Astrocyte of the hippocampus (primary cell): ENCODE data around the gene SLC4A1.
A peak's percentile ranks its signal among the peaks of the same experiment; 100 is the strongest.

ENCODE experiments used
- DNase-seq: peaks from one replicate; pipeline ENCODE4 v3.0.0; 2011; ENCODE audit warnings: low read depth, low spot score

The SLC4A1 gene

DNA sequence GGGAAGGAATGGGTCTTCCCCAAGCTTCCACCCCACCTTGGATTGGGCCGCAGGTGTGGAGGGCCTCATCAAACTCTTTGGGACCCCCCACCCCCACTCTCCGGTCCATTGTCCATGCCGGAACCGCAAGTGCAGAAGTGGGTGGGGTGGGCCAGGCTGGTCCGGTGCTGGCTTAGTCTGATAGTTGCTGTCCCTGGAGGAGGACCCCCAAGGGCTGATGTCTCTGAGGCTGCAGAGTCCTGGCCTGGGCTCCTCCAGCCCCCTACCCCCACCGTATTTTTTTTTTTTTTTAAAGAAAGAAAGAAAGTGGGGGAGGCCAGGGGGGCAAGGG is 61.1 kb downstream of the SLC4A1 start:
- no peak for DNase-seq

DNA sequence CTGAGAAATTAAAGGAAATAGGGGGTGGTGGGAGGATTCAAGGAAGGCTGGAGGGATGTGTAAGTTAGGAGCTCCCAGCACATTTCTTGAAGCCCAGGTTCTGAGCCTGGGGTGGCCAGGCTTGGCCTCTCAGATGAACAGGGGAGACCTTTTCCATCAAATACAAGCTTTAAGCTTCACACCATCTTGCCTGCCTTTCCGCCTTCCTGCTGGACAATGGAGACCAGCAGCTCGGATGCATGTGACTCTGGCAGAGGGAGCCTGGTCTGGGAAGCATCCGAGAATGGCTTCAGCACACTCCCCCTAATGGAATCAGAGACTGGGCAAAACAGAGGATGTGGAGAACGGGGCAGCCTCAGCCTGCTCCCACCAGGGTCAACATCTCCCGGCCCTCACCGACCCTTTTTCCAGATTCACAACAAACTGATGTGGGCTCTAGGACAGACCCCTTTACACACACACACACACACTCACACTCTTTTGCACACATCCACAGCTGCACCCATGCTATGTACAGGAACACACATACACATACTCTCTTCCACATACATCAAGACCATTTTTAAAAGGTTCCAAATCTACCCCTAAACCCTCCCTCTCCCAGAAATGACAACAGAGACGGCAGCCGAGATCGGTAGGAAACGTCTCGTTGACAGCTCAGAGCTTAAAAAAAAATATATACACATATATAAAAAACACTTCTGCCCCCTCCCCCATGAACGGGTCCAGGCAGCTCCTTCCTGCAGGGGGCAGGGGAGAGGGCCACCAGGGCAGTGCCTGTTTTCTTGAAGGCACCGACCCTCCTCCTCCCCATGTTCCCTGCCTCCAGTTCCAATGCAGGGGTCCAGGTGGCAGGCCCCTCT is 61.7 kb downstream of the SLC4A1 start:
- no peak for DNase-seq

DNA sequence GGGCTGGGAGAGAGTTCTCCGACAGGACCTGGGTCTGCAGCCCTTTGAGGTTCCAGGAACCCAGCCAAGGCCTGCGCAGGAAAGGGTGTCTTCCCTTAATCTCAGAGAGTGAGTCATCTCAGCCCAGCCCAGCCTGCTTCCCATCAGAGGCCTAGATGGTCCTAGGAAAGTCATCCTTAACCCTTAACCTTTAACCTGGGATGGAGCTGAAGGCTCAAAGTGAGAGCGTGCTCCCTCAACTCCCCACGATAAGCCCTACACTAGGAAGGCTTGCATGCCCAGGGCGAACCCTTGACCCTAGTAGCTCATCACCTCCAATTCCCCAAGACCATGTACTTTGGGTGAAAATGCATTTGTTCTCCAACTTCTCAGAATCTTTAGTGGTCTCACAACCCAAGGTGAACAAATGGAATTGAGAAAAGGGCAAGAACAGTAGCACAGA is 63.5 kb downstream of the SLC4A1 start:
- DNase-seq, result no peak

DNA sequence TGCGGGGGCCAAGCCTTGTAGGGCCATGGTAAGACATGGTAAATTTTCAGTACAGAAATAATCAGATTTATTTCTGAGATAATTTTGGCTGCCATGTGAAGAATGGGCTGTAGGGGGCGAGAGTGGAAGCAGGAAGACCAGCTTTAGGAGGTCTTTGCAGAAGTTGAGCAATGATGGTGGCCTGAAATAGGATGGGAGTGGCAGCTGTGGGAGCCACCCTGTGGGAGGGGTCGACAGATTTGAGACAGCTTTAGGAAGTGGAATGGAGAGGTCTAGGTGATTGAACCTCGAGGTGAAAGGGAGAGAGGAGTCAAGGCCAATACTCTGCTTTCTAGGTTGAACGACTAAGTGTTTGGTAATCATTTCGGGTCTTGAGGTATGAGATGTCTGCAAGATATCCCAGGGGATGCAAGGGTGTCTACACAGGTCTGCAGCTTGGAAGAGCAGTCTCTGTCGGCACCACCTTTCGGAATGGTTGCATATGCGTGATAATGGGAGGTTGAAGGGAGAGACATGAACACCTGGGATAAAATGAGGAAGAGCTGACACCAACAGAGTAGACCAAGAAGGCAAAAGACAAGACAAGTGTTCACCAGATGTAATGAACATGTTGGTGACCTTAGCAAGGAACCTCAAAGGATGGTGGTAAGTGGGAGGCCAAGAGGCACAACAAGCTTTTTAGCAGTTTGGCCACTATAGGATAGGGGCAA is 64.0 kb downstream of the SLC4A1 start:
- peak; percentile 58 for DNase-seq

DNA sequence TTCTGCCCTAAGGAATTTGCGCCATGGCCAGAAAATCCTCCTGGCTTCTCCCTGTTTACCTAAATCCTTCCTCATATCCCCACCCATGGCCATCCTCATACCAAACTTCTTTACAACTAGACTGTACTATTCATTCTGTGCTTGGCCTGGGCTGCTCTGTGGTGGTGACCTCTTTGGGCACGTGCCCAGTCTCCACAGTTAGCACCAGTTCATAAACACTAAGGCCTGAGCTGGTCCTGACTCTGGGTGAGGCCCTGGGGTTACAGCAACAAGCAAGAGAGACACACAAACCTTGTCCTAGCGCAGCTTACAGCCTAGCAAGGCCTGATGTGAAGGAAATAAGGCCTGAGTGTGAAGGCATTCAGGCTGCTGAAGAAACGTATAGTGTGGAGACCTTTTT is 65.2 kb downstream of the SLC4A1 start:
- no peak for DNase-seq

DNA sequence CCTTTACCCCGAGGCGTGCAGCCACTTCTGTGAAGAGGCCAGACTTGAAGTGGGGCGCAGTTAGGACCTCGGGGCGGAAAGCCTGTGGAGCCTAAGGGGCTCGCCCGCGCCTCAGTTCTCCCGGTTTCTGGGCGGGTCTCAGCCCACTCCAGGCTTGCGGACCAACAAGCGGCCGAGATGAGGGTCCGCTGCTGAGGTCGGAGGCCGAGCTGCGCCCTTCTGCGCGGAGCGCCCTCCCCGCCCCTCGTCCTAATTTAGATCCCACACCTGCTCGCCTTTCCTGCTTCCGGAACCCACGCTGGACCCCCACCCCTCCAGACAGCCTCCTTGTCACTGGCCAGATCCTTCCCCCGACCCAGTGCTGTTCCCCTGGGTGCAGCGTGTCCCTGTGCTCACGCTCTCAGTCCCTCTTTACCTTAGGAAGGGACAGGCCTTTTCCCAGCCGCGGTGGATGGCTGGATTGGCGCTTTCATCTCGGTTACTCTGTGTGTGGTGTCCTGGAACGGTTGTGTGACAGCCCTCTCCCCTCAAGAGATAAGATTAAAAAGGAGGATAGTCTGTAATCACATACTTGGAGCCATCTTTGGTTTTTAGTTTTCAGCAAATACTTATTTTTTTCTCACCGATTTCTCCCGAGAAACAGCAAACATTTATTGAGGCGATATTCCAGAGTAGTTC is 67.3 kb downstream of the SLC4A1 start:
- DNase-seq, result no peak

DNA sequence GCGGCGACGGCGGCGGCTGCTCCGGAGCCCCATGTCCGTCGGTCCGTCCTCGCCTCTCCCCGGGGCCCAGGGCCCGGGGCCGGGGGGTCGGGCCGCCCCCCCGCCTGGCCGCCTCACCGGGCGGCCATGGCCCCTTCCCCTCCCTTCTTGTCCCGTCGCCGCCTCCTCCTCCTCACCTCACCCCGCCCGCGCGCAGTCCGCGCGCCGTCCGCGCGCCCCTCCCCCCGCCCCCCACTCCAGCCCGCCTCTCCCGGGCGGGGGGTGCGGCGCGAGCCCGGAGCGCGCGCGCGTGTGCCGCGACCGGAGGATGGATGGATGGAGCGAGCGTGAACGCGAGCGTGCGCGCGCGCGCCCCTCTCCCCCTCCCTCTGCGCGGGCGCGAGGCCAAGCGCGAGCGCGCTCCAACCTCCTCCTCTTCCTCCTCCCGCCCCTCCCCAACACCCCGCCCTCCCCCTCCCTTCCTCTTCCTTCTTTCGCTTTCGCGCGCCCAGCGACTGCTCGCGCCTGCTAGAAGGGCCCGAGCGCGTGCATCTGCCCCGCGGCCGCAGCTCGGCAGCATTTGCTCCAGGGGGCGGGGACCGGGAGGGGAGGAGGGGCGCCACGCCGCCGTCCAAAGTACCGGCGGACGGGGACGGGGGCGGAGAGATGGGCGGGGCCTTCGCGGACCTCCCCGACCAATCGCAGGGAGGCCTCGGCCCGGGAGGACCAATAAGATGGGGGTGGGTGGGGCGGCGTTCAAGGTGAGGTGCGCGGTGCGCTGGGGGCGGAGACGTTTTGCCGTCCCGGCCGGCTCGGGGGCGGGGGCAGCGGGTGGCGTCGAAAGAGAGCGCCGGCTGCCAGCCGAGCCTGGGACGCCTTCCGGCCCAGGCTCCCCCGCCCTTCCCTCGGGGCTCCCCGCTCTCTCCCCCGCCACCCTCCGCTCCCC is 68.1 kb downstream of the SLC4A1 start, which contains the start of gene ATXN7L3:
ATXN7L3 (minus strand) TSS at position 332 of the 925 bp plus-strand sequence. CDS start 1,814 bp downstream, outside the sequence.
- peak; percentile 100 for DNase-seq

DNA sequence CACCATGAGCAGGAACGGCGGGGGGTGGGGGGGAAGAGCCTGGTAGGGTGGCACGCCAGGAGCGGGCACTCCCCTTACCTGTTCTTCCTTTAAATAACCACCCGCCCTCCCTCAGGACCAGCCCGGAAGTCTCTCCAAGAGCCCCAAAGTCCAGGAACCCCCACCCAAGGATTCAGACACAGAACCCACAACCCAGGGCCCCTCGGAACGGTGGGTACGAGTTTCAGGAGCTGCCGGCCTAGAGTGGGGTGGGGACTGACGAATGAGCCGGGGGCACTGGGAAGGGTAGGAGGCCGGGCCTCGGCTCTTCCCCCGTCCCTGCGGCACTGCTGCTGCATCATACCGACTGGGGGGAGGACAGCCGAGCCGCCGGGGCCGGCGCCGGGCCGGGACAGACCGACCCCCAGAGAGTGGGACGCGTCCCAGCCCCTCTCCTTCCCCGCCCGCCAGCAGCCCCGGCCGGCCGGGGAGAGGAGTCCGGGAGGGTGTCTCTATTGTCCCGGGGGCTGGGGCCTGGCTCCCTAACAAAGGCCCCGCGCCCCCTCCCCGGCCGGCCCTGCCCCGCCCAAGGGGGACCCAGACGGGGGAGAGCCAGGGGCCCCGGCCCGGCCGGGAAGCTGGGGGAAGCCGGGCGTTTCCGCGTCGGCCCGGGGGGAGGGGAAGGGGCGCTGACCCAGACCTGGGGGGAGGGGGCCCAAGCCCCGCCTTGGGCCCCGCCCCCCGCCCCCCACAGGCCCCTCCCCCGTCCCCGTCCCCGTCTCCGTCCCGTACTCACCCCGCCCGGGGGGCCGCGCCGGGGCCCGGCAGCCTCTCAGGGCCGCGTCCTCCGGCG is 69.0 kb downstream of the SLC4A1 start:
- DNase-seq, result peak; percentile 78
